ENCODE measurements around the gene PHLDA2.

GRCh38 chr11:2892967-2893528 lies 36.2 kb downstream of the PHLDA2 start:
- TF ChIP-seq POLR2AphosphoS5 (IDR thresholded peaks at IDR 0.05; ENCODE audit: low read depth, low read length), result no peak
- no peak for TF ChIP-seq ZNF274 (IDR thresholded peaks at IDR 0.05; ENCODE audit: low read depth, low read length)
- TF ChIP-seq JUND (IDR thresholded peaks at IDR 0.05), result no peak
- no peak for TF ChIP-seq RAD21 (IDR thresholded peaks at IDR 0.05; ENCODE audit: low read depth)
- TF ChIP-seq, protein P1, sequence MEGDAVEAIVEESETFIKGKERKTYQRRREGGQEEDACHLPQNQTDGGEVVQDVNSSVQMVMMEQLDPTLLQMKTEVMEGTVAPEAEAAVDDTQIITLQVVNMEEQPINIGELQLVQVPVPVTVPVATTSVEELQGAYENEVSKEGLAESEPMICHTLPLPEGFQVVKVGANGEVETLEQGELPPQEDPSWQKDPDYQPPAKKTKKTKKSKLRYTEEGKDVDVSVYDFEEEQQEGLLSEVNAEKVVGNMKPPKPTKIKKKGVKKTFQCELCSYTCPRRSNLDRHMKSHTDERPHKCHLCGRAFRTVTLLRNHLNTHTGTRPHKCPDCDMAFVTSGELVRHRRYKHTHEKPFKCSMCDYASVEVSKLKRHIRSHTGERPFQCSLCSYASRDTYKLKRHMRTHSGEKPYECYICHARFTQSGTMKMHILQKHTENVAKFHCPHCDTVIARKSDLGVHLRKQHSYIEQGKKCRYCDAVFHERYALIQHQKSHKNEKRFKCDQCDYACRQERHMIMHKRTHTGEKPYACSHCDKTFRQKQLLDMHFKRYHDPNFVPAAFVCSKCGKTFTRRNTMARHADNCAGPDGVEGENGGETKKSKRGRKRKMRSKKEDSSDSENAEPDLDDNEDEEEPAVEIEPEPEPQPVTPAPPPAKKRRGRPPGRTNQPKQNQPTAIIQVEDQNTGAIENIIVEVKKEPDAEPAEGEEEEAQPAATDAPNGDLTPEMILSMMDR (IDR thresholded peaks at IDR 0.05 in 2 of 3, conservative IDR thresholded peaks at IDR 0.05 in 1 of 3; ENCODE audit: borderline replicate concordance in 1 of 3, insufficient read depth in 1 of 3, low read depth in 2 of 3, low read length in 2 of 3), result peak in 2 of 3 experiments; percentile 44 to 59; a peak in 3 of 6 replicates
- no peak for TF ChIP-seq SP1 (IDR thresholded peaks at IDR 0.05; ENCODE audit: low read depth)
- TF ChIP-seq ELF1 (IDR thresholded peaks at IDR 0.05; ENCODE audit: borderline replicate concordance, low read depth), result no peak
- no peak for TF ChIP-seq POLR2A (IDR thresholded peaks at IDR 0.05; ENCODE audit: borderline replicate concordance, extremely low read depth, insufficient read depth, insufficient read length)
- no peak for TF ChIP-seq EZH2phosphoT487 (IDR thresholded peaks at IDR 0.05; ENCODE audit: borderline replicate concordance)
- TF ChIP-seq ZFX (IDR thresholded peaks at IDR 0.05), result no peak
- TF ChIP-seq SIN3A (IDR thresholded peaks at IDR 0.05; ENCODE audit: low read depth), result no peak
- TF ChIP-seq FOSL1 (IDR thresholded peaks at IDR 0.05; ENCODE audit: low read depth), result no peak
